Hematopoietic multipotent progenitor cell treated with erythropoietin and hydrocortisone succinate and interleukin-3 and kit ligand, for 15 days (in vitro differentiated cells): ENCODE data around the gene HS3ST4.

Experiments
- DNase-seq: peaks from one replicate; pipeline ENCODE4 v3.0.0-alpha.2; 2015; ENCODE audit warnings: low spot score

HS3ST4 gene

DNA sequence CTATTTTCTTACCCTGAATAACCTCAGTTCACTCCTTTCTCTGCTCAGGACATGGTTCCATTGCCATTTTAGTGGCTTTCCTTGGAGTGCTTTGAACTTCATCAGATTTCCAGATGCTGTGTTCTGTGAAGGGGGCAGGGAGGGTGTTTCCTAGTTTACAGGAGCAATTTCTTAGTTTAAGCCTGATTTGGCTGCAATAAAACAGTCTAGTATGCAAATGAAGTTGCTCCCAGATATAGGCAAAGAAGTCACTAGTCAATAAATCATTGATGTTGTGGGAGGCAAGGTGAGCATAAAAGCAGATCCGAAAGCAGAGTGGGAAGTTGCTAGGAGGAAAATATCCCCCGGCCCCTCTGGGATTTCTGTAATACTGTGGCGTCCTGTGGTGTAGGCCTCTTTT is 202.3 kb downstream of the HS3ST4 start:
- no peak for DNase-seq

DNA sequence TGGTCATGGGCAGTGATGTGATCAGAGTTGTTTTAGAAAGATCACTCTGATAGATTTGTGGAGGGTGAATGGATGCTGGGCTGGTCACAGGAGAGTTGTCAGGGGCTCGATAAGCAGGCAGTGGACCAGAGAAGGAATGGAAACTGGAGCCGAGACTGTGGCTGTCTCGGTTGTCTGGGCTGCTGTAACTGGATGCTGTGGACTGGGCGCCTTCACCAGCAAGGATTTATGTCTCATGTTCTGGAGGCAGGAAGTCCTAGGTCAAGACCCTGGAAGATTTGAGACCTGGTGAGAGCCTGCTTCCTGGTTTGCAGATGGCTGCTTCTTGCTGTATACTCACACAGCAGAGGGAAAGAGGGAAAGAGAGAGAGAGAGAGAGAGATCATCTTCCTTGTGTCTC is 203.6 kb downstream of the HS3ST4 start:
- no peak for DNase-seq

DNA sequence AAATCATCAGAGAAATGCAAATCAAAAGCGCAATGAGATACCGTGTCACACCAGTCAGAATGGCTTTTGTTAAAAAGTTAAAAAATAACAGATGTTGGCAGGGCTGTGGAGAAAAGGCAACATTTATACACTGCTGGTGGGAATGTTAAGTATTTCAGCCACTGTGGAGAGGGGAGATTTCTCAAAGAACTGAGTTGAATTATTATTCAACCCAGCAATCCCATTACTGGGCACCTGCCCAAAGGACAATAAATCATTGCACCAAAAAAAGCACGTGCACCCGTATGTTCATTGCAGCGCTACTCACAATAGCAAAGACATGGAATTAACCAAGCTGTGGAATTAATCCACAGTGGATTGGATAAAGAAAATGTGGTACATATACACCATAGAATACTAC is 204.7 kb downstream of the HS3ST4 start:
- no peak for DNase-seq

DNA sequence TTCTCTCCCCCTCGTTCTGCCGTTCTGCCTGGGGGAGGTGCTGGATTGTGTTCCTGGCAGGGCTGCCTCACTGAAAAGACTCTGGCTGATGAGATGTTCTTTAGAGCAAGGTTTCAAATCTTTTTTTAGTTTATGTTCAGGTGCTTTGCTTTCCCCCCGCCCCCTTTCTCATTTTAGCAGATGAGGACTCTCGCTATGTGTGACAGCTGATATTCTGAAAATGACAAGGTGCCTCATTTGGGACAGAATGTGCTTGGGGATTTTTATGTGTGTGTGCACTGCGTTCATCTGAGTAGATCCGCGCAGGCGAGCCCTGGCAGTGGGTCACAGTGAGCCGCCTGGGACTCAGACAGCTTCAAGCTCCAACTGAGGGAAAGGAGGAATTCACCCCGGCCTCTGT is 205.9 kb downstream of the HS3ST4 start:
- no peak for DNase-seq

DNA sequence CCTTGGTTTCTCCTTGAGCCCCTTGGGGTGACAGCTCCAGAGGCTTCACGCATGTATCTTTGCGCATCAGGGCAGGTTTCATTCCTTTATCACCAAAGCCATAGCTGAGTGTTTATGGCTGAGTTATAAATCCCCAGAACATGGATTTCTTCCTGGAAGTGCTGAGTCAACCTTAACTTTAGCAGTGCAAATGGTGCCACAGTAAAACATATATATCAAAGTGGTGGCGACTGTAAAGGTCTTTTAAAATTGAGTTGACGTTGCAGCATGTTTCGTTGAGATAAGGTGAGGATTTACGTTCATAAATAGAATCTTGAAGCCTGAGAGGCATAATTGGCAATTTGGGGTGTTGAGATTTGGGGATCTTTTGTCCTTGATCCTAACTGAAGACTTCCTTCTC is 214.1 kb downstream of the HS3ST4 start:
- DNase-seq = no peak

DNA sequence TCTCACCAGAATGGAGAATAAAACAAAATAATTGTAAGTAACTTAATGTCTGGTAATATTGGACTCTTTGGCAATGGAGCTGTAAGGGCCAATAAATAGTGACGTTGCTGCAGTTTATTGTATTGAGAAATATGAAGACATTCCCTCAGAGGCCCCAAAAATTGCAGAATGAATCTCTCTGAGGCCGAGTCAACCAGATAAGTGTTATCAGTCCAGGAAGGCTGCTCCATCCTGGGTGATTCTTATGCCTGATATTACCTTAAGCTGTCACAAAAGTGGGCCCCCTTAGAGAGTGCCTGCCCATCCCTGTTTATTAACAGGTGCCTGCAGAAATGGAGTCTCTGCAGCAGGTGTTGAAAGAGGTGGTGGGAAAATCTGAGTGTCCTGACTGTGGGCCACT is 219.2 kb downstream of the HS3ST4 start:
- no peak for DNase-seq

DNA sequence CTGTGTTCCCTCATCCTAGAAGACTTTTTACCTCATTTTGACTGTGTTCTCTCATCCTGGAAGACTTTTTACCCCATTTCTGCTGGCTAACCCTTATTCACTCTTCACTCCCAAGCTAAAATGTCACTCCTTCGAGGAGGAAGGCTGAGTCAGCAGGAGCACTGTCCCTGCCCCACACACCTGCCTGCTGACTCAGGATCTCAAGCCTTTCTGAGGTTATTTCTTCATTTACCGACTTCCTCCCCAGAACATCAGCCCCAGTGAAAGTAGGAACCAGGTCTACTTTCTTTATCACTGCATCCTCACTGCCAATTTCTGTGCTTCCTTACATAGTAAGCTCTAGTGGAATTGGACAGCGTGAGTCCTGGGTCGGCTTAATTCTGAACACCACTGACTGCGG is 220.6 kb downstream of the HS3ST4 start:
- DNase-seq = no peak

DNA sequence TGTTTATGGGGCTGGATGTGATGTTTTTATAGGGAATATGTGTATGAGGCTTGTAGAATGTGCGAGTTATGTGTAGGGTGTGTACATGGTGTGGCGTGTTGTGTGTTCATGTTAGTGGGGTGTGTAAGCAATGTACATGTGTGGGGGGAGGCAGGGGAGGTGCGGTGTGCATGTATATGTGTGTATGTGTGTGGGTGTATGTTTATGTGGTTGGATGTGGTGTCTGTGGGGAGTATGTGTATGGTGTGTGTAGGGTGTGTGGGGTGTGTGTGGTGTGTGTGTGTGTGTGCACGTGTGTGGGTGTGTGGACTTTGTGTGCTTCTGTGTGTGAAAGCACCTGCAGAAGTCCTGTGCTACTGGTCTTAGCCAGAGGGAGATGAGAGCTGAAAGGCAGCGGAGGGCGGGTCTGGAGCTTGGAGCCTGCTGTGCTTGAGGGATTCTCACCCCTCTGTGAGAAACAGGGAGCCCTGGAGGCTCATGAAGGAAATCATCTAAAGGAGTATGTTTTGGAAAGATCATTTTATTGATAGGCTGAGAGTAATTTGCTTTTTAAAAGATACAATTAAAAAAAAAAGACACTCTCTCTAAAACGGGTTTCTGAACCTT is 222.7 kb downstream of the HS3ST4 start:
- DNase-seq = no peak

DNA sequence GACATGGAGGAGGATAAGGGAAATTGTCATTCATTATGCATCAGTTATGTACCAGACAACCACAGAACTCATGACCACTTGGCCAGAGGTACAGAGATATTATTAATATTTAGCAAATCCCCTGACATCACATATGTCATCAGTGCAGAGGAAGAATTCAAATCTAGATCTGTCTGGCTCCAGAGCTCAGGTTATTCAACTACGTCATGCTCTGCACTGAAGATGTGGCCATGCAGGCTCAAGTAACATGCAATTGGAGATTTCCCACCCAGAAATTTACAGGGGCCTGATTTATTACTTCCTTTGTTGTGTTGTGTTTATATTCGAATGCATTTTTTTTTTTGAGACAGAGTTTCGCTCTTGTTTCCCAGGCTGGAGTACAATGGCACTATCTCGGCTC is 224.3 kb downstream of the HS3ST4 start:
- no peak for DNase-seq

DNA sequence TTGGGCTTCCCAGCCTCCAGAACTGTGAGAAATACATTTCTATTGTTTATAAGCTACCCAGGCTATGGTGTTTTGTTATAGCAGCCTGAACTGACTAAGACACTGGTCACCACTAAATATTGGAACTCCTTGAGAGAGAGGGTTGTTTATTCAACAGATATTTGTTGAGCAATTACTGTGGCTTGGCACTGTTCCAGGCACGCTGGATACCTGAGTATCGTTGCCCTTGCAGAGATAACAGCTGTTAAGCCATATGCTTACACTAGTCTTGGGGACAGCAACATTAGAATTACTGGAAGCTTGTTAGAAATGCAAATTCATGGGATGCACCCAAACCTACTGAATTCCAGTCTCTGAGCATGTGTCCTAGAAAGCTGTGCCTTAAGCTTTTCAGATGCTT is 230.7 kb downstream of the HS3ST4 start:
- no peak for DNase-seq

DNA sequence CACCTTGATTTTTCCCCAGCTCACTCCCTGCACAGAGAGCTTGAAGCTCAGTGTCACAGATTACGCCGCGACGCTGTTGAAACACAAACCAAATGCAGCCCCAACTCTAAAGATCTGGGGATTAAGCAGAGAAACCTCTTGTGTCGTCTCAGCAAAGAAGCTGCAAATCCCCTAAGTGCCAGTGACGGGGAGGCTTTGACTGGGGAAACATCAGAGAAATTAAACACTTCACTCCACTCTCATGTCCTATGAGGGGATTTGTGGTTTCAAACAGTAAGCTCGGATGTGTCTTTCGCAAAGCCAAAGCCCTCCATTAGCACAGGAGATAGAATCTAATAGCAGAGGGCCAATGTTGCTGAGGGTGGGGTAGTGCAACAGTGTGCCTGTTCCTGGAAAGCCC is 233.7 kb downstream of the HS3ST4 start:
- DNase-seq = no peak

DNA sequence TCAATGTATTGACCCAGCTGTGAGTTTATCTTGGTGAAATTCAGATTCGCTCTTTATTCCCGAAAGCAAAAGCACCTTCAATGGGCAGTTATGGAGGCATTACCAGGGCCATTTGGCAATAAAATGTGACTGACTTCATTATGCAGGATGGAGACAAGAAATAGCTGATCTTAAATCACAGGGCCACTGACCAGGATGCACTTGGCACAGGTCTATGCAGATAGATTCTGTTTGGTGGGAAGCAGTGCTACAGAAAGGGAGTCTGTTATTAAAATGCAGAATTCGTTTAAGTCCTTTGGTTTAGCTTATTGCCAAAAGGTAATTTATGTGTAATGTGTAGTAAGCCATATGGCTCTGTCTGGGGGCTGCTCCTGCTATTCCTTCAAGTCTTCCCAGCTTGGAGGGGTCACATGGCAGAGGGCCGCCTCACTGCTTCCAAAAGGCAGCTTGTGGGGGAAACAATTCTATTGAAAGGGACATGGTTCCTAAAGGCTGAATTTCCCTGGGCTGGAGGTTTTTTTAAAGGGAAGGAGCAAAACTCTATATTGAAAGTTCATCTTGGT is 239.8 kb downstream of the HS3ST4 start:
- DNase-seq = no peak

DNA sequence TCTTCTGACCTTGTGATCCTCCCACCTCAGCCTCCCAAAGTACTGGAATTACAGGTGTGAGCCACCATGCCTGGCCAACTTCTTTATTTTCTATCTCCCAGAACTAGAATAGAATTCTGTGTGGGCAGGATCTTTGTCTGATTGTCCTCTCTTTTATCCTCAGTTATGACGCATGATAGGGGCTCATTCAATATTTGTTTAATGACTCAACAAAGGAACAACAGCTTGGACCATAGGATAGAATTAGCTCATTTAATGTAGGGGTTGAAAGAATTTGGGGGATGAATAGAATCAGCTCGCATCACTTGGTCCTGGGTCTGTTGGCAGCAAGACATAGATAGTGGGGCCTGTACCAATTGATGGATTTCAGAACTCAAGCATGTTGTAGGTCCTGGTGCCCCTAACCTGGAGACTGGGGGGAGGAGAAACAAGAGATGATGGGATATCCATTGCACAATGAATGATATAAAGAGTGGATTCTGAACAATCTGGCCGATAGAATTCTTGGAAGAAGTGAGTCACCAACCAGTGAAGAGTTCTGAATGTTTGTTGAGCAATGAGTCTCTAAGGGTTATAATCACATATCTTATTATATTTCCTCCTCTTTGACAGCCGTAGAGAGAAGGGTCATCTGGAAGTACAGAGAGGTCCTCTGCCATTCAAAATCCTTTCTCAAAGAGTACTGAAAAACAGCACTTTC is 250.2 kb downstream of the HS3ST4 start:
- DNase-seq = no peak

DNA sequence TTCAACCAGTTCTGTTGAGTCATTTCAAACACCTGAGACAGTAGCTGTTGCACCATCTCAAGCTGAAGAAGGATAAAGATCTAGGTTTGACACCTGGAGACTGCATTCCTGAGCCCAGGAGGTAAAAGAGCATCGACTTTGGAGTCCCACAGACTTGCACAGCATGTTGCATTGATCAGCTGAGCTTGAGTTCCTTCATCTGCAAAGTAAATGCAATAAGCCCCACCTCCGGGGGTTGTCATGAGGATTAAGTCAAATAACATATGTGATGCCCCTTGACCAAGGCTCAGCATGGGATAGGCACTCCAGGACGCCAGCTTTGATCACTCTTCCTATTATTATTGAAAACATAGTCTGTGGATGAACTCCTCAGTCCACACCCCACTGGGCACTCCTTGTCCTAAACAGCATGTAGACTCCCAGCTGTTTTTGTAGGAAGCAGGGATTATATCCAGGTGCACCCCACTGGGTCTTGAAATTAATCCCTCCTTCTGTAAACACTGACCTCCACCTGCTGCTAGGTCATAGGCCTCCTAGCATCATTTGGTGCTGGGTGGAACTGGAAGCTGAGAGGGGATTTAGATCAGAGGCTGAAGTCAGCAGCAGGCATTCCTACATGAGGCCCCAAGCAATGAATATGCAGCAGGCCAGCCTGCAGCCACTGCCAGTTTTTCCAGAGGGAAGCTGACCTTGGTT is 259.0 kb downstream of the HS3ST4 start:
- DNase-seq = no peak

DNA sequence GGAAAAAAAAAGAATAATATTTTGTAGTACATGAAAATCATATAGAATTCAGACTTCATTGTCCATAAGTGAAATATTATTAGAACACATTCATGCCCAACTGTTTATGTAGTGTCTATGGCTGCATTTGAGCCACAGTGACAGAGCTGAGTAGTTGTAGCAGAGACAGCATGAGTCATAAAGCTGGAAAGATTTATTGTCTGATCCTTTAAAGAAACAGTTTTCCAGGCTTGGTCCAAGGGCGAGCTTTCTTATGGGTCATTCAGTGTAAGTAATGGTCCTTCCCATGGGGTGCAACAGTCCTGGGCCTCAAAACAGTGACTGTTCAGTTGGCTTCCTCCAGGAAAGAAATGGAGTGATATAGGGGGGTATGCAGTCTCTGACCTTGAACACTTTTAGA is 260.2 kb downstream of the HS3ST4 start:
- DNase-seq = no peak

DNA sequence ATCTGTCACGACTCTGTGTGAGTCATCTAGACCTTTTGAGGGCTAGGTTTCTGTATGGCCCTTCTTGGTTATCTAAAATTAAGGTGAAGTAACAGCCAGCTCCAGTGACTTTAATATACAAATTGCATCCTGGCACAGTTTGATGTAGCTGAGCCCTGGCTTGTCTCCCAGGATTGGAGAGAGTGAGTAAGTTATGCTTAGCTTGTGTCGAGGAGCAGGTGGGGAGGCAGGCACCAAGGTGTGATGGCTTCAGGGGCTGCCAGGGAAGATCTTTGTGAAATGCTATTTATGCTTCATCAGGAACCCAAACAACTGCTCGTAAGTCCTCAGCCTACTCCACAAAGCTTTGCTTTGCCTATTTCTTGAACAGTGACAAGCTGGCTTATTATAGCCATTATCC is 261.2 kb downstream of the HS3ST4 start:
- DNase-seq = no peak

DNA sequence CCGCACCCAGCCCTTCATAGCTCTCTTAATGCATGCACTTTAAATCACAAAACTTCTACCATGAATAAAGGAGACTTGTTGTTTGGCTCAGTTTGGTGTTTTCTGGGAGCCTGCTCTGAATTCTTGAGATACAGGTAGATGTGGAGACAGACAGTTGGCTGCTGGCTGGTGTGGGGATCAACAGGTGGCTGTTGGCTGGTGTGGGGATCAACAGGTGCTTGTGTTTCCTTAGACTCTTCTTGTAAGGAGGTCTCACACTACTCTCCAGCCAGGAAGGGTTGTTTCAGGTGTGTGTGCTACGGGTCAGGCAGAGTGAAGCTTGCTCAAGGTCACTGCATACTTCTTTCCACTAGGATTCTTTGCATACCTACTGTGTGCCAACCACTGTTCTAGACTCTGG is 265.9 kb downstream of the HS3ST4 start:
- DNase-seq = no peak

DNA sequence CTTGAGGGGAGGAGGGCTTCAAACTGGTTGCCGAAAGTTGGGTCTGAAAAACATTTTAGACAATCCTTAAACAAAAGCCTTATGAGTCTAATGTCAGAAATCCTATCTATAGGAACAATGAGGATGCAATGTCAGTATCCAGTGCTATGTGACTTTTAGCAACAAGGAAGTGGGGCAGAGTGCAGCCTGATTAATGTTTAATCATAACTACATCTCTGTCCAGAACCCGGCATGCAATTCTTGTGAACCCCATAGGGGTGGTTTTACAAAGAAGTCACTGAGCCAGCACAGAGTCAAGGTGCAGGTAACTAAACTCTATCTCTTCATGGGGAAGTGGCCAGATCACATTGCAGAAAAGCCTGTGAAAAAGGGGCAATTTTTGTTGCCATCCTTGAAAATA is 267.5 kb downstream of the HS3ST4 start:
- DNase-seq = no peak

DNA sequence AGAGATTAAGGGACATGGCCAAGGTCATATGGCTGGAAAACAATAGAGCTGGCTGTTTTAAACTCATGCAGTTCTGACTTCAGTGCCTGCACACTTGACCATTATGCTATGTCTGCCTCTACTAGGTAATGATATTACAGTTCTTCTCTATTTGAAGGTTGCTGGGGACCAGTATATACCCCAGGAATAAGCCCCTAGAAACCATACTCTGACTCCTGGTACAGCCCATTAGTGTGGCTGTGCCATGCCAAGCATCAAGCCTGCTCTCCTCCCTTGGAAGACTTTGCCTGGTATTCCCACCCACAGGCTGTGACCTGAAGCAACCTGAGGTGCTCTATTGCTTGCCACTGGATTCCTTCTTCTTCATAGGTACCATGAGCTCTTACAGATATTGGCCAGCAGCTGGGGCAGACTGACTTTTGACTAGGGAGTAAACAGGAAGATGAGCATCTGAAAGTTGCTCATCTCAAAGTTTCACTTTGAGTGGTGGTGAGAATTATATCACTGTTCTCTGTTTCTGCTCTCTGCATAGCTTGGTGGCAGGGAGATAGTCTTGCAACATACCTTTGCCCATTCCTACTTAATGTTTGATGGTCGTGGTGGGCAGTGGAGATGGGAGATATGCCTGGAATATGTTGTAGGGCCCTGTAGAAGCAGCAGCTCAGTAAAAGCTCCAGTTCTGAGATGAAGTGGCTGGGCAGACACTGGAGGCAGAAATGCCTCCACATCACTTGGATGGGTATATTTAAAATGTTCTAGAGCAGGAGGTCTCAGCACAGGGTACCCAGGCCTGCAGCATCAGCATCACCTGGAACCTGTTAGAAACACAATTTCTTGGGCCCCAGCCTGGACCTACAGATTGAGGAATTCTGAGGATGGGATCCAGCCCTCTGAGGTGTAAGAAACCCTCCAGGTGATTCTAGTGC is 274.7 kb downstream of the HS3ST4 start:
- no peak for DNase-seq

DNA sequence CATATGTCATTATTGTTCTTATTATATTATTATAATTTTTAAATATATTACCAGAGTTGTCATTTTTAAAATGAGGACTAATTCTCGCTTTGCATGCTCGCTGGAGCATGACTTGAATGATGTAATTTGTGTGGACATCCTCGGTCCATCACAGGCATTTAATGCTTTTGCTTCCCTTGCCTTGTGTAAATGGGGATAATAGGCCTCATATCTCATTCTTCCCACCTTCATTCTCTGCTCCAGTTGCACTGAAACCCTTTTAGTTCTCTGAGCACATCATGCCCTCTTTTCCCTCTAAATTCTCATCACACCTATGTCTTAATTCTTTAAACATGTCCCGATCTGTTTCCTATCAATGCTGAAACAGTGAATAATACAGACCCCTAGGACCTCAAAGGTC is 285.4 kb downstream of the HS3ST4 start:
- DNase-seq = no peak

DNA sequence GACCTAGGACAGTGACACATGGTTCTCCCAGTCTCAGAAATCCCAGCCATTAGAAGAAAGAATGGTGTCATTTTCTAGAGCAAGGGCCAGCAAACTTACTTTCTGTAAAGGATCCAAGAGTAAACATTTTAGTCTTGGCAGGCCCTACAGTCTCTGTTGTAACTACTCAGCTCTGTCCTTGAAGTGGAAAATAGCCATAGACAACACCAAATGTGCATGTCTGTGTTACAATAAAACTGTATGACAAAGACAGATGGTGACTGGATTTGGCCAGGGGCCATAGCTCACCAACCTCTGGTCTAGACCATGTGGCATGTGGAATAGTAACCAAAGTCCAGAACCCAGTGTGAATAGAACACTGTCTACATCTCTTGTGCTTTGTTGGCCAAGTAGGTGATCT is 286.5 kb downstream of the HS3ST4 start:
- DNase-seq = no peak

DNA sequence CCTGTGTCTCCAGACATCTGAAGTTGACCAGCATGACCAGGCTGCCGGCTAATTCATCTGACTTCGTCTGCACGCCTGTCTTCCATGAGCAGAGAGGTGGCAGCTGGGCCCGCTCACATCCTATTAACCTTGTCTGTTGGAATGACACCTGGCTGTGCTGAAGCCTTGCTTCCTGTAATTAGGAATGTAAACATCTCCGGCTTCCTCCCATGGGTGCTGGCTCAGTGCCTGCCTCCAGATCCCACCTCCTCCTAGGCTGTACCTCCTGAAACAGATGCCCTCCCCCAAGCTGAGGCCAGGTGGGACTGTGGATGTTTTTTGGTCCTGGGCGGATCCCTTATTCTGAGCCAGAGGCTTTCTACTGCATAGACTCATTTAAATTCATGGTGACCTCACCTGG is 296.3 kb downstream of the HS3ST4 start:
- DNase-seq = no peak
